Measurements from ENCODE around the gene CHMP2A. TPM values are rescaled to one million over a fixed set of nuclear protein-coding genes. Genes with fewer than 3 reads are reported as not detected.
"Not testable (repeated sequence)": the region's sequence is repeated elsewhere in the genome, so short reads cannot be mapped to it uniquely, and the experiment has no call there.

CHMP2A gene
- total and polyA plus RNA-seq, 2 donors (not counting 3 experiments of a cell fraction or from before 2014, with no cell fraction given) = 105 to 150 TPM

DNA sequence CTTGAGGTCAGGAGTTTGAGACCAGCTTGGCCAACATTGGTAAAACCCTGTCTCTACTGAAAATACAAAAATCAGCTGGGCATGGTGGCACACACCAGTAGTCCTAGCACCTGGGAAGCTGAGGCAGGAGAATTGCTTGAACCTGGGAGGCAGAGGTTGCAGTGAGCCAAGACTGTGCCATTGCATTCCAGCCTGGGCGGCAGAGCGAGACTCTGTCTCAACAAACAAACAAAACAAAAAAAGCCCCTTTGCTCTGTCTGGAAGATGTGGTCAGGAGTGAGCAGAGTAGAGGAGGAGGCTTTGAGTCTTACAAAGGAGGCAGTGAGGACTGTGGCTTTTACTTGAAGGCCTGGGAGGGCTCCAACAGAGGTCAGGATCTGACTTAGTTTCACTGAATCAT is 22.7 kb upstream of the CHMP2A start:
- BruUV-seq (replicated peaks); FAIRE-seq; H3K4me3 ChIP-seq (replicated peaks in 1 of 3; ENCODE audit: insufficient read depth in 1 of 3, low read depth in 1 of 3, low read length in 3 of 3); H3K4me2 ChIP-seq (ENCODE audit: insufficient read depth, low read length); H3K9me3 ChIP-seq (replicated peaks; ENCODE audit: control insufficient read depth, insufficient read depth, low read length); H3K9ac ChIP-seq (replicated peaks; ENCODE audit: extremely low read depth, insufficient read depth, low read length); H4K20me1 ChIP-seq (replicated peaks; ENCODE audit: control insufficient read depth, extremely low read depth, insufficient read depth, low read length); H3K9me1 ChIP-seq (replicated peaks; ENCODE audit: control insufficient read depth, extremely low read depth, insufficient read depth, low read length); H2AFZ ChIP-seq (ENCODE audit: low read depth, low read length); H3K36me3 ChIP-seq (ENCODE audit: control insufficient read depth in 2 of 2, extremely low read depth in 1 of 2, insufficient read depth in 2 of 2, low read length in 2 of 2); H3K27ac ChIP-seq (ENCODE audit: insufficient read depth, low read depth, low read length); intact Hi-C loops (cut with micrococcal nuclease); H3K27me3 ChIP-seq (ENCODE audit: control insufficient read depth in 2 of 2, insufficient read depth in 2 of 2, low read length in 2 of 2); dilution Hi-C loops (cut with MboI; ENCODE audit: extremely low pct_ligation_motif_present, low sequenced_read_pairs); DNase-seq (ENCODE audit: low read depth, low spot score); POLR2A ChIA-PET: not testable (repeated sequence)
- CTCF ChIA-PET = interaction anchor here (1.7 to 8.9 kb wide), 2 partner anchors 58 to 63 kb away, joined by 7 to 111 read pairs; partner anchors contain the start of gene ZBTB45
- peaks cover 13% of the 10 kb centered on the region for H3K79me2 ChIP-seq (ENCODE audit: control insufficient read depth, insufficient read depth, low read length)
- H3K4me1 ChIP-seq (ENCODE audit: control insufficient read depth, extremely low read depth, insufficient read depth, low read length) = peaks cover 12% of the 10 kb centered on the region

GRCh38 chr19:58575183-58576041 is 20.5 kb upstream of the CHMP2A start:
- peak overlapping the region; percentile 69 for H3K27ac ChIP-seq (ENCODE audit: insufficient read depth, low read depth, low read length)
- TF ChIP-seq MYC (IDR thresholded peaks at IDR 0.05; ENCODE audit: low read depth, low read length) = no peak
- peak; percentile 91 for TF ChIP-seq POLR2A (IDR thresholded peaks at IDR 0.05; ENCODE audit: low read depth, low read length)
- no peak for TF ChIP-seq JUN (IDR thresholded peaks at IDR 0.05; ENCODE audit: borderline replicate concordance, insufficient read depth, insufficient read length, low read depth)
- TF ChIP-seq POLR2AphosphoS5 (IDR thresholded peaks at IDR 0.05; ENCODE audit: insufficient read depth, low read depth, low read length) = peak; percentile 83
- H2AFZ ChIP-seq (ENCODE audit: low read depth, low read length) = peak overlapping the region; percentile 57
- H3K9me1 ChIP-seq (replicated peaks; ENCODE audit: control insufficient read depth, extremely low read depth, insufficient read depth, low read length) = no peaks in the 10 kb centered on the region
- H3K4me1 ChIP-seq (ENCODE audit: control insufficient read depth, extremely low read depth, insufficient read depth, low read length) = peaks cover 16% of the 10 kb centered on the region
- no peaks in the 10 kb centered on the region for H4K20me1 ChIP-seq (replicated peaks; ENCODE audit: control insufficient read depth, extremely low read depth, insufficient read depth, low read length)
- intact Hi-C loops (cut with micrococcal nuclease) (loop anchor here (1.0 kb wide), 1 partner anchor 56 kb away; the partner anchor contains the start of gene ZBTB45), dilution Hi-C loops (cut with MboI; ENCODE audit: extremely low pct_ligation_motif_present, low sequenced_read_pairs) (no loop called here)
- H3K4me2 ChIP-seq (ENCODE audit: insufficient read depth, low read length) = peak overlapping the region; percentile 79
- POLR2A ChIA-PET = interaction anchor here (0.6 to 2.4 kb wide), 10 partner anchors 13 to 299 kb away, joined by 3 to 17 read pairs (median 4); partner anchors contain the start of genes CHMP2A, TRIM28 and ZBTB45
- H3K9ac ChIP-seq (replicated peaks; ENCODE audit: extremely low read depth, insufficient read depth, low read length) = peak overlapping the region; percentile 82
- DNase-seq (ENCODE audit: low read depth, low spot score) (peak; percentile 95), FAIRE-seq (peak; percentile 97)
- H3K9me3 ChIP-seq (replicated peaks; ENCODE audit: control insufficient read depth, insufficient read depth, low read length) = no peaks in the 10 kb centered on the region
- H3K4me3 ChIP-seq (replicated peaks in 1 of 3; ENCODE audit: insufficient read depth in 1 of 3, low read depth in 1 of 3, low read length in 3 of 3) = peak overlapping the region; percentile 61 to 78 (median 77)
- BruUV-seq (replicated peaks) = TSS peak; percentile 59
- H3K36me3 ChIP-seq (ENCODE audit: control insufficient read depth in 2 of 2, extremely low read depth in 1 of 2, insufficient read depth in 2 of 2, low read length in 2 of 2) = peaks cover 0 to 7% of the 10 kb centered on the region in 2 experiments
- CTCF ChIA-PET = interaction anchor here (0.7 to 8.9 kb wide), 6 partner anchors 22 to 357 kb away, joined by 3 to 111 read pairs (median 6); partner anchors contain the start of genes TRIM28 and ZBTB45
- H3K27me3 ChIP-seq (ENCODE audit: control insufficient read depth in 2 of 2, insufficient read depth in 2 of 2, low read length in 2 of 2) = no peaks in the 10 kb centered on the region
- peaks cover 13% of the 10 kb centered on the region for H3K79me2 ChIP-seq (ENCODE audit: control insufficient read depth, insufficient read depth, low read length)
